Coronary artery (tissue), 2 donors: Measurements from ENCODE around the gene PLXNB3.

ENCODE experiments used
- DNase-seq: peaks from one replicate; pipeline ENCODE4 v3.0.0-alpha.2; 2017; ENCODE audit warnings: low spot score
- H3K27ac ChIP-seq, 2 donors: fragments of 200-600 bp; sonication (generic); one replicate each; pipeline ENCODE4 v1.5.1; 2016 to 2019
- H3K4me3 ChIP-seq: fragments of 200-600 bp; sonication (generic); 2 replicates; pipeline ENCODE4 v1.5.1; 2016; ENCODE audit warnings: mild to moderate bottlenecking, moderate library complexity
- TF ChIP-seq, protein P1 (sequence below): fragments of 200-600 bp; sonication (generic); IDR thresholded peaks from one replicate; pipeline ENCODE4 v1.5.1; 2019; ENCODE audit warnings: antibody characterized with exemption

PLXNB3 gene

DNA sequence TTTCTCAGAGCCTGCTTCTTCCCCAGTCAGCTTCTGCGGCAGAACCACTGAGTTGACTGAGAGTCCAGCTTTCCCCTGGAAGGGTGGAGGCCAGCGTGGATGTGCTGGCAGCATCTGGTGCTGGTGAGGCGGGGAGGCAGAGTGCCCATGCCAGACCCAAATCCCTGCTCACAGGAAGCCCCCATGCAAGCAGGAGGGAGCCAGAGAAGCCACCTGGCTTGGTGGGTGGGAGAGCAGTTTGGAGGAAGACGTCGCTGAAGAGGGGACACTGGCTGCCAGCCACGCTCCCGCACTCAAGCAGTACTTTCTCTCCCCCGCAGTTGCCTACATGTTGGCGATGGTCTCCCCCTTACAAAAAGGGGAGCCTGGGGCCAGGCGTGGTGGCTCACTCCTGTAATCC, 60.3 kb downstream of the PLXNB3 start:
- Histone ChIP-seq H3K27ac (no peak overlapping the region), H3K4me3 (no peak overlapping the region)
- DNase-seq, result no peak
- TF ChIP-seq, protein P1, sequence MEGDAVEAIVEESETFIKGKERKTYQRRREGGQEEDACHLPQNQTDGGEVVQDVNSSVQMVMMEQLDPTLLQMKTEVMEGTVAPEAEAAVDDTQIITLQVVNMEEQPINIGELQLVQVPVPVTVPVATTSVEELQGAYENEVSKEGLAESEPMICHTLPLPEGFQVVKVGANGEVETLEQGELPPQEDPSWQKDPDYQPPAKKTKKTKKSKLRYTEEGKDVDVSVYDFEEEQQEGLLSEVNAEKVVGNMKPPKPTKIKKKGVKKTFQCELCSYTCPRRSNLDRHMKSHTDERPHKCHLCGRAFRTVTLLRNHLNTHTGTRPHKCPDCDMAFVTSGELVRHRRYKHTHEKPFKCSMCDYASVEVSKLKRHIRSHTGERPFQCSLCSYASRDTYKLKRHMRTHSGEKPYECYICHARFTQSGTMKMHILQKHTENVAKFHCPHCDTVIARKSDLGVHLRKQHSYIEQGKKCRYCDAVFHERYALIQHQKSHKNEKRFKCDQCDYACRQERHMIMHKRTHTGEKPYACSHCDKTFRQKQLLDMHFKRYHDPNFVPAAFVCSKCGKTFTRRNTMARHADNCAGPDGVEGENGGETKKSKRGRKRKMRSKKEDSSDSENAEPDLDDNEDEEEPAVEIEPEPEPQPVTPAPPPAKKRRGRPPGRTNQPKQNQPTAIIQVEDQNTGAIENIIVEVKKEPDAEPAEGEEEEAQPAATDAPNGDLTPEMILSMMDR, result no peak

DNA sequence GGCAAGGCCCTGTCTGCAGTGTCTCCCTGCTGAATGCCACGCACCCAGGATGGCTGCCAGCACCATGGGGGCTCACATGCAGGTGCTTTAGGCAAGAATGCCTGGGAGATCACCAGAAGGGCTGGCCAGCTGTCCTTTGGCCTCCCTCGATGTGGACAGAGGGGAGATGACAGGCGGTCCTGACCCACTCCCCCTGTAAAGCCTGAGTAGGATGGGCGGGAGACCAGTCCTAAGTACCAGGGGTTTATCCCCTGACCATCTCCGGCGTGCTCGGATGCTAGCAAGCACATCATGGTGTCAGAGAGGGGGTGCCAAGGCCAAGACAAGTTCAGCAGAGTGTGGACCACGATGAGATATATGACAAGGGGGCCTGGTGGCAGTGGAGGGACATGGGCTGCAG, 61.0 kb downstream of the PLXNB3 start:
- H3K27ac ChIP-seq, result no peak overlapping the region
- TF ChIP-seq, protein P1, result no peak
- DNase-seq, result no peak
- no peak overlapping the region for H3K4me3 ChIP-seq
